GM19324 (cell line): ENCODE data around the gene DCHS2.

Experiments used
- ATAC-seq: cut with Tn5 transposase; IDR thresholded peaks from one replicate; pipeline ENCODE4 v1.9.1; 2021; ENCODE audit warnings: mild to moderate bottlenecking, moderate library complexity; ENCODE audit not compliant: unreplicated experiment, low FRiP score

DCHS2 gene

DNA sequence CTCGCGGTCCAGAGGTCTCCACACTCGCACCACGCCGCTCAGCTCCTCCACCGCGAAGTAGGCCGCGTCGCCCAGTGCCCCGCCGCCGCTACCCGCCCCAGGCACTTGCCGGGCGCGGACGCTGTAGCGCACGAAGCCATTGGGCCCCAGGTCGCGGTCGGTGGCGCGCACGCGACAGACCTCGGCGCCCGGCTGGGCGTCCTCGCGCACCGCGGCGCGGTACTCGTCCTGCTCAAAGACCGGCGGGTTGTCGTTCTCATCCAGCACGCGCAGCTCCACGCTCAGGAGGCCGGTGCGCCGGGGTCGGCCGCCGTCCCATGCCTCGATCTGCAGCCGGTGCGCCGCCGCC, 1.4 kb downstream of the DCHS2 start:
- no peak for ATAC-seq

DNA sequence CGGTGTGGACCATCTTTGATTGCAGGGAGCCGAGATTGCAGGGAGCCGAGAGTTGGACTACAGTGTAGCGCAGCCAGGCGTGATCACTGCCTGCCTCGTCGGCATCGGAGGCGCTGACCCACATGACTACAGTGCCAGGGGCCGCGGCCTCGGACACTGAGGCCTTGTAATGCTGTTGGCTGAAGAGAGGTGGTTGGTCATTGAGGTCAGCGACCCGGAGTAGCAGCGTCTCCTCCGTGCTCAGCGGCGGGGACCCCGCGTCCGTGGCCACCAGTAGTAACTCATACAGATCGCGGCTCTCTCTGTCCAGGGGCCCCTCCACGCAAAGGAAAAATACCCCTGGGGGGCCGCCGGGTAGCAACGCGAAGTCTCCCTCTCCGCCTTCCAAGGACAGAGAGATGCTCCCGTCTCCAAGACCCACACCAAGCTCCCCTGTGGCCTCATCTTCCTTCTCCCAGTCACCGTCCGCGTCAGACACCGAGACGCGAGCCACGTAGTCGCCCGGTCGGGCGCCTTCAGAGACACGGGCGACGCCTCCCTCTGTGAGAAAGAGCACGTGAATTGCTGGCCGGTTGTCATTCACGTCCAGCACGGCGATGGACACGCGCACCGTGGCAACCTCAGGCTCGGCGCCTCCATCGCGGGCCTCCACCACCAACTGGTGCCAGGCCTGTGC, 1.9 kb downstream of the DCHS2 start:
- ATAC-seq: no peak

DNA sequence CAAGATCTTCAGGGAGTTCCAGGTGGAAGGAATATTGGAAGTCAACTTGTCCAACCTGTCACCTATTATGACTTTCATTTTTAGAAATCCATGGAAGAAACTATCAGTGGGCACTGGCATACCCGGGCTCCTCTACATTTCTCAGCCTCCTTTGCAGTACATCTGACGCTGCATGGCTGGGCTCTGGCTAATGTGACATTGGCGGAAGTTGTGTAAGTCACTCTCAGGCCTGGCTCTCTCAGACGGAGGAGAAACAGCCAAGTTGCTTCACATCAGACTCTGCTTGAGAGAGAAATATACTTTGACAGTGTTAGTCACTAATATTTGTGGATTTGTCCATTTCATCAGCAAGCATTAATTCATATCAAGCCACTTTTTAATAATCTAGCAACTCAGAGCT, 4.5 kb downstream of the DCHS2 start:
- no peak for ATAC-seq

DNA sequence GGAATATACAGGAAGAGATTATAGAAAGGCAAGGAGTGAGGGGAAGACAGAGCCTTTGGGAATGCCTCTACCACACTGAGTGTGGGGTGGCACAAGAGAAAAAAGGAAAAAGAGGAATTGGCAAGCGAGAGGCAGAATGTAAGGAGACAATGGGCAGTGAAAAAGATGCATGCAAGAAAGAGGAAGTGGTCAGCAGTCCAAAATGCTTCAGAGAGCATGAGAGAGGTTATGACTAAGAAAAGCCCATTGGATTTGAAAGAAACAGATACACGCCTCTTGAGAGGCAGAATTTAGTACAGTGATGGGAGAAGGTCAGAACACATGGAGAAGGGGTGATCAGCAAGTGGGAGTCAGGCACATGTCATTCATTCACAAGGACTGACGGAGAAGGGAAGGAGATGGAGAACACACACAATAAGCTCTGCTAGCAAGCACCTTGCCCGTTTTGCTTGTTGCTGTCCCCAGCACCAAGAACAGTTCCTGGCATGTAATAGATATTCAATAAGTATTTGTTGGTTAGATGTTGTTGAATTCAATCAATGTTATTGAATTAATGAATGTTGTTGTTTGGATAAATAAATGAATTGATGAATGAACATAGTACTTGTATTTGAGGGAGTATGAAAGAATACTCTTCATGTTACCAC, 6.3 kb downstream of the DCHS2 start:
- peak; percentile 91 for ATAC-seq

DNA sequence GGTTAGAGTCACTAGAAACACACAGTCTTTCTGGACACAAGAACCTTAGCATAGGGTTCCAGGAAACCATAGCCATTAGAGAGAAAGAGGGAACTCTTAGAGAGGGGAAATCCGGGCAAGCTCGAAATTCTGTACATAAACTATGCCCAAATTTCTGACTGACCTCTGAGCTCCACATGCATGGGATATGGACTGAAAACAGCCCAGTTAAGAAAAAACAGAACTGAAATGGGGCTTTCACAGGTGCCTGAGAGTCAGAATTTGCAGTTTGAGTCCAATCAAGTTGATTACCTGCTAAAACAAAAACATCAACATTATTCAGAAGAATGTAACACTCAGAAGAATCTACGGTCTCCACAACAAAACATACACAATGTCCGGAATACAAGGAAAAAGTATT, 13.1 kb downstream of the DCHS2 start:
- ATAC-seq: peak; percentile 56

DNA sequence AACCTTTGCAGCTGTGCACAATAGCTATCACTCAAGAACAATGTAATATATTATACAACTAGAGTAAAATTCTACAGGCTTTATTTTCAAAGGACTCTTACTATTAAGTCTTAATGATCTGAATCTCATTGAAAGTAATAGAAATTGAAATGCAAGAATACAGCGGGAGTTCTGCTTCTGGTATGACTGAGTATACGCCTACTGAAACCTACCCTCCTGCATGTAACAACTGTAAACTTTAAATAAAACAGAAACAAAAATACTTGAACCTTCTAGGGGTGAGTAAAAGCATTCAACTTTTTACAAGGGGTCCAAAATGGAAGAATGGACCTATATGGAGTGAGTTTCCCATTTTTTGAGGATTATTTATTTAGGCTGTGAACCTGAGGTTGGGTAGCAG, 13.5 kb downstream of the DCHS2 start:
- ATAC-seq: peak; percentile 75

DNA sequence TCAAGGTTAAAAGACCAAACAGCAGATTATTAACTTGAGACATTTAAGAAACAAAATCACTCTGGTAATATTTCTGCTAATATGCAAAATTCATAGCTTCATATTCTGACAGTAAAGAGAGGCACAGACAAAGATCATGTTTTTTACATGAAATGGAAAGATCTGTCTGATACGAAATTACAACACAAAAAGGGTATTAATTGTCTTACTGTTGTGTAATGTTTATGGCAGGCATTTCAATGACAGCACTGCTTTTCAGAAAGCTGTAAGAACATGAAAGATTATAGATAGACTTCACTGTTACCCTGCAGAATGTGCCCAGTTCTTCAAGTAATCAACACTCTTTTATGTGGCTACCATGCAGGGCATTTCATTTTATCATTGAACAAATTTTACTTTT, 15.4 kb downstream of the DCHS2 start:
- ATAC-seq: no peak

DNA sequence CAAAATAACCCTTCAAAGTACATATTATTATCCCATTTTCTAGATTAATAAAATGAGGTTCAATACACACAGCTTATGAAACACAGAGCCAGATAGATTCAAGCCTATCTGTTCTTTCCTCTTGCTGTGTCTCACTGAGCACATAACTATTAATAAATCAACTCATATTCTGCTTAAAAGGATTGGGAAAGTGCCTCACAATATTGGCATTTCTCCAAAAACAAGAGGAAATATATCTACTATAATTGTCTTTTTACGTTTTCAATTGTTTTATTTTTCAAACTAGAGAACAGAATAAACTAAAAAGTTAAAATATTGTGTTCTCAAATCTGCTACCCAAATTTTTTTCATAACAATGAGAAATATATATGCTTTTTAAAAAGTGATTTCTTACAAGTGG, 15.8 kb downstream of the DCHS2 start:
- ATAC-seq: no peak

DNA sequence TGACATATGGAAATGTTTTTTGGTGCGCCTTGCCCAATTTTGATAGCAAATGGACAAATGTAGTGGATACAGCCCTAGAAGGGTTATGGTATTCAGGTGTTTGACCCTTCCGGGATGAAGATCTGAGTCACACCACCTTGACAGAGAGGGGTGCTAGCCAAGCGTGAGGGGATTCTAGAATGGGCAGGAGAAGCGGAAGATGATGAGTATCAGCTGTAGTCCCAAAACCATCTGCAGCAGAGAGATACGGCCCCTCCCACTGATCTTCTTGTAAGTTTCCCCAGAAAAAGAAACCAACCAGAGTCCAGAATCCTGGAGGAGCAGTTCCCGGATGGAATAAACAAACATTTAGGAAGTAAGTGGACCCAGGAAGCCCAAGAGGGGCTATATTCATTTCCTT, 18.1 kb downstream of the DCHS2 start:
- ATAC-seq: no peak

DNA sequence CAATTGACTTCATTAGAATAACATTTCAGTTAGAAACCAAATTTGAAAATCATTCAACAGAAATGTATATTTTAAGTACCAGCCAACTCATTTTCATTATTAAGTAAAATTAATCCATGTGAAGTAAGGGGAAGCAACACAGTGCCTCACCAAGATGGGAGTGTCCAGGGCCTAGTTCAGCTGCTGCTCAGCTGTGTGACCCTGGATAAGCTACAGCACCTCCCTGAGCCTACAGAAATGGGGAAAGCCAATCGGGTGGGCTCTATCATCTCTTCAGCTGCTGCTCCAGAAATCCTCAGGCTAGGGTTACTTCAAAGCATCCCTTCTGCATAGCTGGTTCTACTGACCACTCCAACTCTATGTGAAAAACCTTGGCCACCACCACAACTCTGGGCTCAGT, 18.7 kb downstream of the DCHS2 start:
- ATAC-seq: no peak

DNA sequence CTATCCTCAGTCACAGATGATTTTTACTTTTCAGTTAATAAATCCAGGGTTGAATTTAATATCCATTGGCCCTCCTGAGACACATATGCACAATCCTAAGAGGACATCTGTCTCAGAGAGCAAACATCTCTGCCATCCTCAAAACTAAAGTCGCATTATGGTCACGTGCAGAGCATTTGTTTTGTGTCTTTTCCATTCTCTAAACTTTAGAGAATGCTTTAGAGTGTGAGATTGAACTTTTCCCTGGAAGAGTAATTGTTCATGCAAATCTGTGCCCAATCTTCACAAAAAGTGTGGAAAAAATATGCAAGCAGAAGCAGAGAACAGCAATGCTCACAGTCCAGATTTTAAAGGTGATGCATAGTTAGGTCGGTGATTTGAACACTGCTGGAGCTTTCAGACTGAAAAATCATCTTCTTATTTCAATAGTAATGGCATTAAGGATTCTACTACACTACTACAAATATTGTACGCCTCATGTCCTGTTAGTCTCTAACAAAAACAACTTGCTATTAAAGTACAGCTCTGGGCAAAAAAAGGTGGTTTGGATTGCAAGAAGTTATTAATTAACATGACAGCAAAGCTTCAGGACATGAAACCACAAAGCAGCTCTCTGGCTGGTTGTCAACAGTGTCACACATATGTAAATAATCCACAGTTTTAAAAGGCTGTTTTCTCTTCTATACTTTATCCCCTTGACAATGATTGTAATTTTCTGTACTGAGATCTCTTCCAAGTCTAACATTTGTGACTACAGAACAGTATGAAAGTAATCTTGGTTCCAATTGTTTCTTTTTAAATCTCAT, 19.9 kb downstream of the DCHS2 start:
- ATAC-seq: peak; percentile 82

DNA sequence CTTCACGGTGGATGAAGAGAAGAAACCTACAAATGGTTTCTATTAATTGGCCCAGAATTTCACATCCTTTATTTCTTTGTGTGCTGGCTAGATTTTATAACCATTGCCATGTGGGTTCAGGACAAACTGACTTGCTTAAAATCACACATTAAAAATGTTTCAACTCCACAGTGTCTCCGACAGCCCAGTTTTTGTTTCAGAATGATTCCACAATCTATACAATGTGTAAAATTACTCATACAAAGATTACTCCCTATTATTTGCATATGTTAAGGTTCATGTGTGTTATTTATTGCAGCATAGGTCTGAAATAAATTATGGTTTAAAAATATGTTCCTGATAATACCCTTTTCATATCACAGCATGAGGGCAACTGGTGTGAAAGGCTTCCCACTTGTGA, 20.6 kb downstream of the DCHS2 start:
- peak; percentile 39 for ATAC-seq

DNA sequence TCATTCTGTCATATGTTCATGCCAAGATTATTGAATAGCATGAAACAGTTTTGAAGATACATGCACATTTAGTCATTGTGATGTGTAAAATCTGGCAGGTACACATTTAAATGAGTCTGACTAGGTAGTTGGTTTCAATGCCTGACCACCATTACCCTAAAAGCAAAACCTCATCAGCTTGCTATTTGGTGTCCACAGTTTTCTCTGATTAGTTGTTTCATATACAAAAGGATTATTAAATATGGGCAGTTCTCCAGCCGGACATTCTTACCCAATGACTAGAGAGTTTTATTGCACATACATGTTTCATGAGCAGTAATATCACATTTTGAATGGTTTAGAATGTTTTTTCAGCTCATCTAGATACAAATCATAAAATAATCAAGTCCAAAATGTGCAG, 23.7 kb downstream of the DCHS2 start:
- no peak for ATAC-seq

DNA sequence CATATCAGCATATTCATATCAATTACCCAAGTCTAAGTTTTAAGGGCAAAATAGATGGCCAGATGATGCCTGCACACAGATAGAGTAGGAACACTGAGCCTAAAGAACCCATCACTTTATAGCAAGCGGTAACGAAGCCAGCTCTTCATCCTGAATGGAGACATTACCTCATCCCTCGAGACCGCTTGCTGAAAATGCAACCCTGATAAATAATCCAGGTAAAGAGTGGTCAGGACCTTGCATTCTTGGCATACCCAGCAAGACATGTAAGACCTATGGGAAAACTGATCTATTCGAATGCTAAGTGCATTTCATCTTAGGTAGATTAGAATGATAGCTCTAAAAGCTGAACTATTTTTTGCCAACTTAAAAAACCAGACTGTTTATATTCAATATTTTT, 25.3 kb downstream of the DCHS2 start:
- no peak for ATAC-seq

DNA sequence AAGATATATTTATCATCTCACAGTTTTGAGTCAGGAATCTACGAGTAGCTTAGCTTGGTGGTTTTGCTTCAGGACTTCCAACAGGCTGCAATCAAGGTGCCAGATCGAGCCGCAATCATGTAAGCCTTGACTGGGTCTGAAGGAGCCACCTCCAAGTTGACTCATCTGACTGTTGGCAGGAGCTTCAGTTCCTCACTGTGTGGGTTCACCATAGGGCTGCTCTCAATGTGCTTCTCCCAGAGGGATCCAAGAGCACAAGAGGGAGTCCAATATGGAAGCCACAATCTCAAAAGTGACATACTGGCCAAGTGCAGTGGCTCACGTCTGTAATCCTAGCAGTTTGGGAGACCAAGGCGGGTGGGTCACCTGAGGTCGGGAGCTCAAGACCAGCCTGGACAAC, 26.5 kb downstream of the DCHS2 start:
- no peak for ATAC-seq

DNA sequence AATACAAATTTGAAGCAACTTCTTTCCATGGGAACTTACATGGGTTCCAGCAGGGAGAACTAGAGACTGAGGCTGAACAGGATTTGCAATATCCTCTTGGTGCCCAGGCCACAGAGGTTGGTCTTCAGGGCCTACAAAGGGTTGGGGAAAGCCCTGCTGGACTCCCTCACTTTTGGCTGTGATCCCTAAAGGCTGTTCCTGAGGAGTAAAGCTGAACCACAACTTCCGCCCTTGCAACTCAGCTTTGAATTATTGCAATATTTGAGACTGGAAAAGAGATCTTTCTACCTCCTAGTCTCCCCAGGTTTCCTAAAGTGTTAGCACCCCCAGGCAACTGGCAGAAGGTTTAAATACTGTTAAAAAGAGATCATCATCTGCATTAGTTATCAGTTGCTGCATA, 26.9 kb downstream of the DCHS2 start:
- no peak for ATAC-seq

DNA sequence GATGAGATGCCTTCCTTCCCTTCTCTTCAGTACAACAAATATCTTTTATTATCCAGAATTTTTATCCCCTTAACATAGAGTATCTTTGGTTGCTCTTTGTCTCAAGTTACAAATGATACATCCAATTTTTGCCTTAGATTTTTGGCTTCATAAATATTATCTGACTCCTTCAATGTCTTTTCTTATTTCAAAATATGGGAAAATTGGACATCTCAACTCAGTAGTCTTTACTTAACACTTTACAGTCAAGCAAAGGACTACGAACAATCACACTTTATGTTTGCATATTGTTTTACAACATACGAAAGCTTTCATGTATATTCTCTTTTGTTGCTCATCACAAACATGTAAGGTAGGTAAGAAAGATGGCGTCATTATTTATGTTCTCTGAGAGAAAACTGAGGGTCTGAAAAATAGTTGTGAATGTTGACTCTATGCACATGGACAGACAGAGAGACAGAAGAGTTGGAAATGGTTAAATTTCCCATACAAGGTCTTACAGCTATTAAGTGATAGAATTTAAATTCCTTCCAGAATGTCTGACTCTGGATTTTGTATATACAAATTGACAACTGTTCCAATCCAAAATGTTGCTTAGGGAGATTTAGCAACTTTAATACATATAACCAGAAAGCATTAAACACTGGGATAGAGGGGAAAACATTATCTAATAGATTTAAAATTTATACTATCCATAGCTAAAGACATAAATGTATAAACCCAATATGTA, 29.4 kb downstream of the DCHS2 start:
- no peak for ATAC-seq

DNA sequence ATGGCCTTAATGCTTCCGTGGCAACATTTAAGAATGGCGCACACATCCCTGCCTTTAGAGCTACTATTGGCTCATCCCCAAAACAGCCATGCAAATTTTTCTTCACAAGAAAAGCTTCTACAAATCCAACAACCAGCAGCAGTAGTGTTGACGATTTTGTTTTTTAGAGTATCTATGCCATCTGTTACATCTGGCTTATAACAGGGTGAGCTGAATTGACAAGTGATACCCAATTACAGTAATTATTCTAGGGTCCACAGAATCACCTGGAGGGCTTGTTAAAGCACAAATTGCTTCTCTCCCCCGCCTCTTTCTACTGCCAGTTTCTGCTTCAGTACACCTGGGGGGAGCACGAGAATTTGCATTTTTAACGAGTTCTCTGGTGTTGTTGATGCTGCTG, 34.1 kb downstream of the DCHS2 start:
- ATAC-seq: no peak

DNA sequence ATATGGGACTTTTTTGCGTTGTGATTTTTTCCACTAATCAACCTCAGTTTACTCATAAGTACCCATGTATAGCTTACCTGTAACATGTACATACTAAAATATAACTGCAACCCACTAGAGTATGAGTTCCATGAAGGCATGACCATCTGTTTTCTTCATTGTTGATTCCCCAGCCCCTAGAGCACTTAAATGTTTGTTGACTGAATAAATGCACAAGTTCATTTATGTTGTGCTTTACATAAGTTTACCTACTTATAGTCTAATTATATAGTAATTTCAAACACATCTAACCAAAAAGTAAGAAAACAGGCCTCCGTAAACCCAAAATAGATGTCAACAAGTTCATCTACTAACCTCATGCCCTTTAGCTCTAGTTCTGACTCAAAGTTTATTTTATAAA, 34.7 kb downstream of the DCHS2 start:
- no peak for ATAC-seq

DNA sequence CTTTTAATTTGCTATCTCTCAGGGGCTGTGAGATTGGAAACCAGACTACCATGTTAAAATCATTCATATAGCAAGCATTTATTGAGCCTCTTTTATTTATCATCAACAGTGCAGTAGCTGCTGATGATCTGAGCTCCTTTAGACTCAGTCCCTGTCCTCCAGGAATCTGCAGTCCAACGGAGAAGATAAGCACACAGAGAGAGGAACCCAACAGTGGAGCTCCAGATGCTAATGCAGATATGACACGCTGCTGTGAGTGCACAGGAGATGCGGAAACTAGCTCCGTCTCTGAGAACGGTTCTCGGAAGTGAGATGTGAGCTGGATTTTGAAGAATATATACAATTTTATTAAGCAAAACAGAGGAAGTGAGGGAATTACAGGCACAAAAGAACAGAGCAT, 35.4 kb downstream of the DCHS2 start:
- ATAC-seq: no peak

DNA sequence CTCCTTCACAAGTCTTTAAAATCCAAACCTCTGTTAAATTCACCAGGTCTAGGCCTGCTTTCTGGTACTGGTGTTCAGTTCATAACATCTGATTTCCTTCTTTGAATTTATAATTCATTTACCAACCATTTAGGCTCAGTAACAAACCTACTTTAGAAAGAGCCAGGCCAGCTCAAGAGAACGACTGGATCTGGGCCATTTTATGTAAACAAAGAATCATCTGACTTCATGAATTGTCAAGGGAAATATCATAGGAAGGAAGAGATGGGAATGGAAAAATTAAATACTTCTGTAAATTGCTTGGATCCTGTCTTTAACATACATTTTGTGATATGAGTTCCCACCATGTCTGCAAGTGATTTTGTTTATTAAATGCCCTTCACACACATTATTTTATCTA, 36.5 kb downstream of the DCHS2 start:
- ATAC-seq: no peak
